NCI-H82 (cell line): ENCODE measurements around the gene CRISPLD2.
"Not testable (repeated sequence)": the region's sequence is repeated elsewhere in the genome, so short reads cannot be mapped to it uniquely, and the experiment has no call there.

Experiments
- DNase-seq: peaks from one replicate; lab custom pipeline; 2025; lab: John Stamatoyannopoulos, UW

CRISPLD2 gene

DNA sequence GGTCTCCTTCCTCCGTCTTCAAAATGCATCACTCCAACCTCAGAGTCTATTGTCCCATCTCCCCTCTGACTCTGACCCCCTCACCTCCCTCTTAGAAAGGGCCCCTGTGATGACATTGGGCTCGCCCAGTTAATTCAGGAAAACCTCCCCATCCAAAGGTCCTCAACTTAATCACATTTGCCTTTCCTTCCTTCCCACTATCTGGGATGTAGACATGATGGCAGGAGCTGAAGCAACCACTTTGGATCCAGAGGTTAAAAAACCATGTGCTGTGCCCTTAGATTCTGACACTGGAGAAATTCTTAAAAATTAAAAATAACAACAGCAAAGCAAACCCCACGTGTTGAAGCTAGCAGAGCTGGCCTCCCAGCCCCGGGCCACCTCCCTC is 111.3 kb downstream of the CRISPLD2 start:
- DNase-seq = no peak

GRCh38 chr16:84931506-84931905 is 111.7 kb downstream of the CRISPLD2 start:
- no peak for DNase-seq

GRCh38 chr16:84932681-84933080 is 112.9 kb downstream of the CRISPLD2 start:
- peak; percentile 41 for DNase-seq

GRCh38 chr16:84933774-84934631 is 114.2 kb downstream of the CRISPLD2 start:
- no peak for DNase-seq

- no peak for DNase-seq
Measured at GRCh38 chr16:84937196-84938005, 117.6 kb downstream of the CRISPLD2 start.

DNA sequence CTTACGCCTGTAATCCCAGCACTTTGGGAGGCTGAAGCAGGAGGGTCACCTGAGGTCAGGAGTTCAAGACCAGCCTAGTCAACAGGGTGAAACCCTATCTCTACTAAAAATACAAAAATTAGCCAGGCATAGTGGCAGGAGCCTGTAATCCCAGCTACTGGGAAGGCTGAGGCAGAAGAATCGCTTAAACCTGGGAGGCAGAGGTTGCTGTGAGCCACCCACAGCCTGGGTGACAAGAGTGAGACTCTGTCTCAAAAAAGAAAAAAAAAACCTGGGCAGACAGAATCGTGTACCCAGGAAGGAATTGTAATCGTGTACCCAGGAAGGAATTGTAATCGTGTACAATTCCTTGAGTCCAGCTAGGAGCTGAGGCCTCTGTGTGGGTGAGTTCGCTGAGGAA is 118.8 kb downstream of the CRISPLD2 start:
- not testable (repeated sequence) for DNase-seq

GRCh38 chr16:84940670-84941551 is 121.1 kb downstream of the CRISPLD2 start:
- no peak for DNase-seq

- DNase-seq = no peak
Measured at GRCh38 chr16:84941921-84942320, 122.1 kb downstream of the CRISPLD2 start.

DNA sequence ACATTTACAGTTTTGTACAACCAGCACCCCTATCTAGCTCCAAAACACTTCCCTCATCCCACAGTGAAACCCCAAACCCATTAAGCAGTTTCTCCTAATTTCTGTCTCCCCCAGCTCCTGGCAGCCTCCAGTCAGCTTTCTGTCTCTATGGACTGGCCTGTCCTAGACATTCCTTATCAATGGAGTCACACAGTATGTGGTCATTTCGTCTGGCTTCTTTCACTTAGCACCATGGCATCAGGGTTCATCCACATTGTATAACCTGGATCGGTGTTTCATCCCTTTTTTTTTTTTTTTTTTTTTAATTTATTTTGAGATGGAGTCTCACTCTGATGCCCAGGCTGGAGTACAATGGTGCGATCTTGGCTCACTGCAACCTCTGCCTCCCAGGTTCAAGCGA is 123.0 kb downstream of the CRISPLD2 start:
- no peak for DNase-seq

DNA sequence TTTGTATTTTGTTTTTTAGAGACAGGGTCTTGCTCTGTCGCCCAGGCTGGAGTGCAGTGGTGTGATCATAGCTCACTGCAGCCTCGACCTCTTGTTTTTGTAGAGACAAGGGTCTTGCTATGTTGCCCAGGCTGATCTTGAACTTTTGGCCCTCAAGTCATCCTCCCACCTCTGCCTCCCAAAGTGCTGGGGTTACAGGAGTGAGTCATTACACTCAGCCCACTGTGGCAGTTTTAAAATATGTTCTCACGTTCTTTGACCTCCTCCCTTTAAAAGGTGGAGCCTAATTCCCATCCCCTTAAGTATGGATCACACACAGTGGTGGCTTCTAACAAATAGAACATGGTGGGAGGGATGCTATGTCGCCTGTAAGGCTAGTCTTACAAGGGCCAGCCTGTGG is 123.8 kb downstream of the CRISPLD2 start:
- no peak for DNase-seq

DNA sequence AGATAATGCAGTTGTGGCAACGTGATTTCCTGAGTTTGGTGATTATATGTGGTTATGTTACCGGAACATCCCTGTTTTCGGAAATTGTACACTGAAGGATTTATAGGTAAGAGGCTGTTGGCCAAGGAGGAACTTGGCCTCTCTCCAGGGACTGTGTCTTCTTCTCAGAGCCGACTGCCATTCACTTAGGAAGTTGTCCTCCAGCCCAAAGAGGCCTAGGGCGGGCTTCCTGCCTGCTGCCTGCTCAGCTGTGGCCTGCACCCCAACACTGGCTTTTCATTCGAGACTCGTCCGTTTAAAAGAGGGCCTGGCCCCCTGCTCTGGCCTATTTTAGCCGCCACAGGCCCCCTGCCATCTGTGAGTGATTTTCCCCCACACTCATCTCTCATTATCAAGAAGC is 127.2 kb downstream of the CRISPLD2 start:
- DNase-seq = no peak

GRCh38 chr16:84947996-84948850 is 128.4 kb downstream of the CRISPLD2 start:
- DNase-seq = no peak

GRCh38 chr16:84948851-84949610 is 129.2 kb downstream of the CRISPLD2 start:
- DNase-seq = no peak

GRCh38 chr16:84949772-84950436 is 130.1 kb downstream of the CRISPLD2 start:
- DNase-seq = no peak

DNA sequence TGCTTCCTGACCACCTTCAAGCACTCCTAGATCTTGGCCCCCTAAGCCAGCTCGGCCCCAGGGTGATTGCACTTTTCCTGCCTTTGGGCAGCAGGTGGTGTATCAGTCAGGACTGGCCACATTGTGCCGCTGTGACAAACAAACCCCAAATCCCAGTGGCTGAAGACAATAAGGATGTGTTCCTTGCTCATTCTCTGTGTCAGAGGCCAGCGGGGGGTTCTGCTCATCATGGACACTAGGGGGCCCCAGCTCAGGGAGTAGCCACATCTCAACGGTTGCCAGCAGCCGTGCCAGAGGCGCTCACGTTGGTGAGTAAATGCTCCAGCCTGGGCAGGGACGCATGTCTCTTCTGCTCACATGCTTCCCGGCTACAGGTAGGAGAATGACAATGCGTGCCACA is 131.1 kb downstream of the CRISPLD2 start:
- DNase-seq = peak; percentile 64

DNA sequence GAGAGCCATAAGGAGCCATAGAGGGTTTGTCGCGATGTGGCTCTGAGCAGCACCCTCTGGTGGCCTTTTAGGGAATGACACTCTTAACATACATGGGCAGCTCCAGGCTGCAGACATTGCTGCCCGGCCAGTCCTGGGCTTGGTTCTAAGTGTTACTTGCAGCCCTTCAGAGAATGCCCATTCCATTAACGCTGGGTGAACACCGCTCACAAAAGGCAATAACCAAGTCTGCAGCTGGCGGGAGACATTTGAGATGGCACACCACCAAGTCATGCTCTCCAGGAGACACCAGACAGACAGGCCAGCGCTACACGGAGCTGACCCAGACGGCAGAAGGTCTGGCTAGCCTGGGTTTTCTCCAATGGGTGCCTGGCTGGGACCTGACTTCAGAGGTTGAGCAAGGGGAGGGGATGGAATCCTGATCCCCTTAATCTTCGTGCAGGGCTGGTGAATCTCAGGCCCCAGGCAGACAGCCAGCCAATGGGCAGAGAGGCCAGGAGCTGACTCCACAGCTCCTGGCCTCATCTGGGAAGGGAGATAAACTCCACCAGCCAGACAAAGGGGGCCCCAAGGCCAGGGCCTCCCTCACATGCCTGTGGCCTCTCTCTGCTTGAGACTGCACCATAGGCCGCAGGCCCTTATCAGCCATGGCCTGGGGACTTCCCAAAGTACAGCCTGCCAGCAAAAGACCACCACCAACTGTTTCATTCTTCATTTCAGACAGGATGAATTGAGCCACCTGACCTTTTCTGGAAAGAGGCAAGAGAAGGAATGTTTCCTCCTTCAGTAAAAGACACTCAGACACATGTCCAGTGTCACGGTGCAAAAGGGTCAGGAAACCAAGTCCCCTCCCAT is 132.8 kb downstream of the CRISPLD2 start:
- DNase-seq = peak; percentile 89

DNA sequence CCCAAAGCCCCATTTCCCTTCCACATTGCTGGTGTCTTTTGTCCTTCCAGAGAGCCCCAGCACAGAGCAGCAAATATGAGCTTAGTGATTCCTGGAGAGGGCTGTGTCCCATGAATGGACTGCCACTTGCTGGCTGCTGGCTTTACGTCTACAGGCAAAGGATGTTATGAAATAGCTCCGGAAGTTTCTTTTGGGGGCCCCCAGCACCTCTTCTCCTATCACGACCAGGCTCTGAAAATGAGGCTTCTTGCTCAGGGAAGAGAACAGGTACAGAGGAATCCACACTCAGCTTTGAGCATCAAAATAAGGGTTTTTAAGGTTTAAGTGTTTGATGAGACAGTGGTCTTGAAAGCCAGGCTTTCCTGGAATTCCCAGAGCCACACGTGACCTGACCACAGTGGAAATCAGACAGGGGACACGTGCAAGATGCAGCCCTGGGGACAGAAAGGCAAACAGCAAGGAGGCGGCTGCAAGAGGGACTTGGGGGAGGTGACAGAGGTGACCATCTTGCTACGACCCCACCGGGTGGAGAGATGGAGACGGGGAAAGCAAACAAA is 133.5 kb downstream of the CRISPLD2 start:
- no peak for DNase-seq

DNA sequence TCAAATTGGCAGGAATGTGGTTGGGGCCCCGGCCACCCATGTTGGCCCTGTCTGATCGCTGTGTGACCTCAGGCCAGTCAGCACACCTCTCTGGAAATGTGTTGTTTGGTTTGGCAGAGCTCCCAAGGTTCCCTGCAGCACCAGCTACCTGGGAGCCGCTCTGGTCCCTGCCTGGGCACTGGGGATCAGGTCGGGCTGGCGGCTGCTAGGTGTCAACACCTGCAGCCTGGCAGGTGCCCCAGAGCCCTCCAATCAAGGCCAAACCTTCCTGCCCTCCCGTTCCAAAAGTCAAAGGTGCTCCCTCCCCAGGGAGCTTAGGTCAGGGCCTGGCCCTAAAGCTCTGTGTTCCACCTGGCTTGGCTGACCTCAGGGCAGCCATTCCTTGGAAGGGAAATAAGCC is 135.6 kb downstream of the CRISPLD2 start:
- DNase-seq = no peak

DNA sequence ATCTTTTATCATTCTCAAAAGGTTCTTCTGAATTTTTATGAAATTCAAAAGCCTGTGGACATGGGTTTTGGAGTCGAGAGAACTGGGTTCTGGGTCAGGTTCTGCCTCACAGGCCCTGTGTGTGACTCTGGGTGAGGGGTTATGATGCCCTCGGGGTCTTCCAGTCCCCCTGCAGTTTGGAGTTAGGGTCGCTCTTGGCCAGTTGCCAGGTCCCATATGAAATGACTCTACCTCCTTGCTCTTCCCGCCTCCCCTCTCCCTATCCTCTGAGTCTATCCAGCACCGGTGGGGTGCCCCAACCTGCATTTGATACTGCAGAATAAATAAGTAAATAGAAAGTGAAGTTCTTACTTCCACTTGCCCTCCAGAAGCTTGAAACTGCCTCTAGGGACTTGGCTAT is 137.4 kb downstream of the CRISPLD2 start:
- no peak for DNase-seq
